ENCODE measurements around the gene ARHGEF28. TPM values are rescaled to one million over a fixed set of nuclear protein-coding genes. Genes with fewer than 3 reads are reported as not detected.

Gene ARHGEF28
- total and polyA plus RNA-seq, 2 experiments from 2014 or later = 3.5 to 11.2 TPM

DNA sequence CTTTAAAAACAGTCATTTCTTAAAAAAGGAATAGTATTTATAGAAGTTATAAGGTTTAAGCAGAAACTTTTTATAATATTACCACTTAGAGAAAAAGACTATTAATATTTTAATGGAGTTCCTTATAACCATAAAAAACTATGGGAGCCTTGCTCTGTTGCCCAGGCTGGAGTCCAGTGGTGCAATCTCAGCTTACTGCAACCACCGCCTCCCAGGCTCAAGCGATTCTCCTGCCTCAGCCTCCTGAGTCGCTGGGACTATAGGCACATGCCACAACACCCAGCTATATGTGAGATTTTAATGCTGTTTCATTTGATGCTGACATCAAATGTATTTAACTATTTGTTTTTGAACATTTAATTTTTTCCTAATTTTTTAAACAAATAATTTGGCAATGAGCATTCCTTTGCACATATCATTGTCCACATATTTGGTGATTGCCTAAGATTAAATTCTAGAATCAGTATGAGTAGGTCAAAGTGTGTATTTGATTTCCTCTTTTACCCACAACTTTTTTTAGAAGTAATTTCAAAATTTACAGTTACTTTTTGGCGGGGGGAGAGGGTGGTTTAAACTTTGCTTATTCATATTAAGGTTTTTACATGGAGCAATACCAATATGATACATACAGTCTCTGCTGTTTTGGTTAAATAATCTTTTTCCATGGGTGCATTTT is 235.5 kb downstream of the ARHGEF28 start:
- no peaks in the 10 kb centered on the region for H3K36me3 ChIP-seq (replicated peaks; ENCODE audit: insufficient read depth, low read depth)
- DNase-seq (ENCODE audit: low spot score) = no peak
- 97% methylated on average over 4 of the region's 4 CpGs for WGBS (ENCODE audit: low lambda C conversion rate, missing lambda C conversion rate)
- H2AFZ ChIP-seq = no peak overlapping the region
- no peak overlapping the region for H3K27ac ChIP-seq
- H3K9me2 ChIP-seq (replicated peaks; ENCODE audit: insufficient read depth) = no peaks in the 10 kb centered on the region
- no peaks in the 10 kb centered on the region for H3K9me3 ChIP-seq (ENCODE audit: low read depth)
- H4K20me1 ChIP-seq (ENCODE audit: insufficient read depth, poor library complexity, severe bottlenecking) = no peaks in the 10 kb centered on the region
- H3K79me2 ChIP-seq = no peaks in the 10 kb centered on the region
- H3K27me3 ChIP-seq = no peaks in the 10 kb centered on the region
- no peak overlapping the region for H3K4me2 ChIP-seq
- H3K4me1 ChIP-seq (ENCODE audit: insufficient read depth) = no peaks in the 10 kb centered on the region
- H3K4me3 ChIP-seq = no peak overlapping the region
- TF ChIP-seq, protein P1, sequence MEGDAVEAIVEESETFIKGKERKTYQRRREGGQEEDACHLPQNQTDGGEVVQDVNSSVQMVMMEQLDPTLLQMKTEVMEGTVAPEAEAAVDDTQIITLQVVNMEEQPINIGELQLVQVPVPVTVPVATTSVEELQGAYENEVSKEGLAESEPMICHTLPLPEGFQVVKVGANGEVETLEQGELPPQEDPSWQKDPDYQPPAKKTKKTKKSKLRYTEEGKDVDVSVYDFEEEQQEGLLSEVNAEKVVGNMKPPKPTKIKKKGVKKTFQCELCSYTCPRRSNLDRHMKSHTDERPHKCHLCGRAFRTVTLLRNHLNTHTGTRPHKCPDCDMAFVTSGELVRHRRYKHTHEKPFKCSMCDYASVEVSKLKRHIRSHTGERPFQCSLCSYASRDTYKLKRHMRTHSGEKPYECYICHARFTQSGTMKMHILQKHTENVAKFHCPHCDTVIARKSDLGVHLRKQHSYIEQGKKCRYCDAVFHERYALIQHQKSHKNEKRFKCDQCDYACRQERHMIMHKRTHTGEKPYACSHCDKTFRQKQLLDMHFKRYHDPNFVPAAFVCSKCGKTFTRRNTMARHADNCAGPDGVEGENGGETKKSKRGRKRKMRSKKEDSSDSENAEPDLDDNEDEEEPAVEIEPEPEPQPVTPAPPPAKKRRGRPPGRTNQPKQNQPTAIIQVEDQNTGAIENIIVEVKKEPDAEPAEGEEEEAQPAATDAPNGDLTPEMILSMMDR (IDR thresholded peaks at IDR 0.05; ENCODE audit: poor library complexity) = no peak
- TF ChIP-seq EZH2phosphoT487 (IDR thresholded peaks at IDR 0.05; ENCODE audit: low read depth, severe bottlenecking, unreplicated experiment) (no peak), EZH2 (IDR thresholded peaks at IDR 0.05; ENCODE audit: borderline replicate concordance) (no peak)

DNA sequence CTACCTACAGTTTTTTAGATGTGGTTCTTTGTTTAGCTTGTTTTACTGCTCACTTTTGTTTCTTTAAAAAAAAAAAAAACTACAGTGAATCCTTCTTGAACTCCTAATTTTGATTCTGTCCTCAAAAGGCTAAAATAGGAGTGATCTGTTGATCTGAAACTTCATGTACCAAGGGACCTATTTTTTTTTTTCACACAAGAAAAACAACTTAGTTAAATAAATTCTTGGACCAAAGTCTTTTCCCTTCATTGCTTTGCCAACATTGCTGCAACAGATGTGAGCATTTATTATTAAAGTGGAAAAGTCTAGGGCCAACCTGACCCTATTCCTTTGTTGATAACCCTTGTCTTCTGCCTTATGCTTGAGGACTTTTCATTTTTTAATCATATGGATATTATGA is 236.8 kb downstream of the ARHGEF28 start:
- H3K4me3 ChIP-seq = no peak overlapping the region
- H3K4me2 ChIP-seq = no peak overlapping the region
- TF ChIP-seq EZH2phosphoT487 (IDR thresholded peaks at IDR 0.05; ENCODE audit: low read depth, severe bottlenecking, unreplicated experiment) = no peak
- TF ChIP-seq EZH2 (IDR thresholded peaks at IDR 0.05; ENCODE audit: borderline replicate concordance) = no peak
- TF ChIP-seq, protein P1 (IDR thresholded peaks at IDR 0.05; ENCODE audit: poor library complexity) = no peak
- no peaks in the 10 kb centered on the region for H3K9me3 ChIP-seq (ENCODE audit: low read depth)
- H4K20me1 ChIP-seq (ENCODE audit: insufficient read depth, poor library complexity, severe bottlenecking) = no peaks in the 10 kb centered on the region
- H3K27ac ChIP-seq = no peak overlapping the region
- no peaks in the 10 kb centered on the region for H3K36me3 ChIP-seq (replicated peaks; ENCODE audit: insufficient read depth, low read depth)
- H3K9me2 ChIP-seq (replicated peaks; ENCODE audit: insufficient read depth) = no peaks in the 10 kb centered on the region
- H3K4me1 ChIP-seq (ENCODE audit: insufficient read depth) = no peaks in the 10 kb centered on the region
- H3K79me2 ChIP-seq = no peaks in the 10 kb centered on the region
- no peaks in the 10 kb centered on the region for H3K27me3 ChIP-seq
- no peak for DNase-seq (ENCODE audit: low spot score)
- H2AFZ ChIP-seq = no peak overlapping the region

DNA sequence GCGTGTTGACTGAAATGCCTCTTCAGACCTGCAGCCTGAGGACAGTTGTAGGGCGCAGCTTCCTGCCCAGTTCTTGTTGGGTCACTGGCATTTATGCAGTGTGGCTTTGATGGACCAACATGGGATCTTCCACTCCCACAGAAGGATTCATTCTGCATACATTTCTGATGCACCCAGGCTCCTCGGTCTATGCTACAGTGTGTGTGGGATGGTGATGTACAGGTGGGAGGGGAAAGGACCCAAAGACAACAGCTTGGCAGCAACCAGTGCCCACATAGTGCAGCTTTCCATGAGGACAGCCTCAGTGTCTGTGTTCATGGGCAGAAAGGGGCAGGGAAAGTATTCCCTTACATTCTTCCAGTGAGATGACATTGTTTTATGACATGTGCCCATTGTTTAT is 237.9 kb downstream of the ARHGEF28 start:
- no peak for DNase-seq (ENCODE audit: low spot score)
- Histone ChIP-seq H3K27me3 (no peaks in the 10 kb centered on the region), H3K27ac (no peak overlapping the region), H2AFZ (no peak overlapping the region), H3K4me3 (no peak overlapping the region), H3K36me3 (replicated peaks; ENCODE audit: insufficient read depth, low read depth) (no peaks in the 10 kb centered on the region), H4K20me1 (ENCODE audit: insufficient read depth, poor library complexity, severe bottlenecking) (no peaks in the 10 kb centered on the region), H3K9me3 (ENCODE audit: low read depth) (no peaks in the 10 kb centered on the region), H3K4me1 (ENCODE audit: insufficient read depth) (no peaks in the 10 kb centered on the region), H3K9me2 (replicated peaks; ENCODE audit: insufficient read depth) (no peaks in the 10 kb centered on the region), H3K4me2 (no peak overlapping the region), H3K79me2 (no peaks in the 10 kb centered on the region)
- TF ChIP-seq EZH2phosphoT487 (IDR thresholded peaks at IDR 0.05; ENCODE audit: low read depth, severe bottlenecking, unreplicated experiment) = no peak
- TF ChIP-seq EZH2 (IDR thresholded peaks at IDR 0.05; ENCODE audit: borderline replicate concordance) = no peak
- TF ChIP-seq, protein P1 (IDR thresholded peaks at IDR 0.05; ENCODE audit: poor library complexity) = no peak
- 93% methylated on average over 3 of the region's 3 CpGs for WGBS (ENCODE audit: low lambda C conversion rate, missing lambda C conversion rate)
